GM12878 (cell line): Measurements from ENCODE around the gene PIPOX. TPM values are rescaled to one million over a fixed set of nuclear protein-coding genes. Genes with fewer than 3 reads are reported as not detected.

Source experiments
- ATAC-seq: fragments of 200-7000 bp; cut with Tn5 transposase; 3 replicates; pipeline ENCODE4 v1.9.1; 2020; ENCODE audit warnings: mild to moderate bottlenecking, moderate library complexity
- BruUV-seq: library from RNA; stranded (reverse); fragments of 400-500 nt; replicated peaks from 2 replicates; lab custom pipeline; 2021; lab: Mats Ljungman, UMichigan
- CTCF ChIA-PET: fragments of 300-600 bp; sonication (Branson Sonifier 250); formaldehyde crosslinking; extraction: SDS; loops from one replicate; lab custom pipeline; 2021; ENCODE audit warnings: inconsistent platforms; lab: Yijun Ruan, JAX
- POLR2A ChIA-PET: fragments of 350-600 bp; formaldehyde crosslinking; extraction: SDS; loops from one replicate; lab custom pipeline; 2021; ENCODE audit warnings: inconsistent platforms; lab: Charles Lee
- RAD21 ChIA-PET: fragments of 300-600 bp; sonication (Branson Sonifier 250); formaldehyde crosslinking; loops from one replicate; lab custom pipeline; 2023; ENCODE audit warnings: antibody characterized with exemption; ENCODE audit not compliant: unreplicated experiment; lab: Charles Lee
- SMC1A ChIA-PET: fragments of 300-600 bp; sonication (Branson Sonifier 250); formaldehyde crosslinking; loops from one replicate; lab custom pipeline; 2023; ENCODE audit not compliant: unreplicated experiment, uncharacterized antibody; lab: Charles Lee
- DNase-seq: peaks from one replicate; pipeline ENCODE4 v3.0.0-alpha.2; 2011; ENCODE audit warnings: low read depth, low spot score
- FAIRE-seq: peaks from 3 replicates; lab custom pipeline; 2011; peaks lifted over from hg19 to GRCh38; lab: Jason Lieb, UNC
- H2AFZ ChIP-seq: 2 replicates; pipeline ENCODE4 v1.6.0; 2011; ENCODE audit warnings: low read depth, low read length, control low read depth; ENCODE audit not compliant: control insufficient read depth
- H3K27ac ChIP-seq: 2 replicates; pipeline ENCODE4 v1.5.1; 2011; ENCODE audit warnings: control low read depth; ENCODE audit not compliant: control insufficient read depth, insufficient read depth
- H3K27me3 ChIP-seq, 2 experiments: replicated peaks in 1 of 2; 2 replicates each; pipeline versions ENCODE4 v1.6.0 to v1.6.1; 2011; ENCODE audit warnings: low read length in 1 of 2; ENCODE audit not compliant: control insufficient read depth in 2 of 2, insufficient read depth in 2 of 2
- H3K36me3 ChIP-seq, 2 experiments: 2 replicates each; pipeline ENCODE4 v1.5.1; 2011; ENCODE audit warnings: low read length in 1 of 2; ENCODE audit not compliant: control insufficient read depth in 2 of 2, insufficient read depth in 2 of 2
- H3K4me1 ChIP-seq: 2 replicates; pipeline ENCODE4 v1.6.1; 2011; ENCODE audit warnings: mild to moderate bottlenecking, low read length, moderate library complexity, mixed read lengths; ENCODE audit not compliant: control insufficient read depth, insufficient read depth
- H3K4me2 ChIP-seq: 2 replicates; pipeline ENCODE4 v1.6.0; 2011; ENCODE audit warnings: control low read depth; ENCODE audit not compliant: control insufficient read depth, insufficient read depth
- H3K4me3 ChIP-seq: fragments of 200-600 bp; sonication (generic); 2 replicates; pipeline ENCODE4 v1.5.1; 2016
- H3K79me2 ChIP-seq: 2 replicates; pipeline ENCODE4 v1.6.0; 2011; ENCODE audit warnings: low read length; ENCODE audit not compliant: control insufficient read depth, insufficient read depth
- H3K9ac ChIP-seq: 2 replicates; pipeline ENCODE4 v1.8.0; 2011; ENCODE audit warnings: low read length, control low read depth, mixed read lengths; ENCODE audit not compliant: control insufficient read depth, insufficient read depth
- H3K9me3 ChIP-seq: replicated peaks from 3 replicates; pipeline ENCODE4 v1.5.1; 2011; ENCODE audit warnings: mild to moderate bottlenecking, low read length; ENCODE audit not compliant: control insufficient read depth, insufficient read depth
- H4K20me1 ChIP-seq: 2 replicates; pipeline ENCODE4 v1.6.0; 2011; ENCODE audit not compliant: control insufficient read depth, insufficient read depth
- ATF7 ChIP-seq: fragments of 450-650 bp; IDR thresholded peaks from 2 replicates; pipeline ENCODE4 v1.6.1; 2016; ENCODE audit warnings: low read depth, mild to moderate bottlenecking
- BCL3 ChIP-seq: IDR thresholded peaks from 2 replicates; pipeline ENCODE4 v1.6.1; 2011; ENCODE audit warnings: borderline replicate concordance, low read depth, mild to moderate bottlenecking, moderate library complexity, low read length; ENCODE audit not compliant: insufficient read depth, poor library complexity, severe bottlenecking
- CBFB ChIP-seq: IDR thresholded peaks from 2 replicates; pipeline ENCODE4 v1.6.1; 2016; ENCODE audit warnings: antibody characterized with exemption, low read depth
- EZH2 ChIP-seq: IDR thresholded peaks from 2 replicates; pipeline ENCODE4 v1.6.1; 2012; ENCODE audit warnings: low read depth, mild to moderate bottlenecking, control low read depth, inconsistent platforms, low read length, borderline replicate concordance; ENCODE audit not compliant: control insufficient read depth
- FOXK2 ChIP-seq: fragments of 450-650 bp; IDR thresholded peaks from 2 replicates; pipeline ENCODE4 v1.6.1; 2017; ENCODE audit warnings: mild to moderate bottlenecking, moderate library complexity
- YBX1 ChIP-seq: fragments of 450-650 bp; IDR thresholded peaks from 2 replicates; pipeline ENCODE4 v1.6.1; 2016; ENCODE audit warnings: antibody characterized with exemption
- WGBS: methylation state at CpG from one replicate; pipeline ENCODE4 v1.1.6; 2016; ENCODE audit warnings: low lambda C conversion rate; ENCODE audit not compliant: insufficient replicate concordance, insufficient coverage; ENCODE audit errors: missing lambda C conversion rate; 5-methylcytosine and 5-hydroxymethylcytosine counted together
- in situ Hi-C: fragments of 300-500 bp; cut with MboI; formaldehyde crosslinking; loops from 9 replicates; pipeline ENCODE4 v1.14.3; 2018; ENCODE audit warnings: mixed read lengths
- intact Hi-C: fragments of 100-400 bp; cut with micrococcal nuclease; formaldehyde crosslinking; loops from one replicate; pipeline ENCODE4 v1.14.2; 2022; ENCODE audit not compliant: unreplicated experiment
- polyA plus RNA-seq, 11 experiments: library from polyadenylated mRNA; depleted of rRNA in 4 of 11; unstranded in 6 of 11; stranded (reverse) in 5 of 11; fragments of >200 nt; fragmentation: Nextera tagmentation in 4 of 11; fragmentation: Illumina TruSeq in 1 of 11; extraction: Ambion mirVana in 4 of 11; extraction: Trizol in 1 of 11; gene quantifications; 1 replicate in 1 of 11; 2 replicates in 10 of 11; pipeline versions ENCODE4 v1.2.1 to v1.2.3, GENCODE V29; 2011 to 2016; ENCODE audit warnings: inconsistent platforms in 2 of 11, missing spikeins in 2 of 11, low read depth in 1 of 11
- total RNA-seq, 4 experiments: library from RNA; depleted of rRNA in 3 of 4; stranded (reverse); fragments of >200 nt in 3 of 4; fragmentation: Illumina TruSeq in 1 of 4; extraction: Trizol in 1 of 4; gene quantifications; 2 replicates each; pipeline versions ENCODE4 v1.2.1 to v1.2.3, GENCODE V29; 2013 to 2021

Gene PIPOX
- total and polyA plus RNA-seq, 10 of the 15 experiments (the other 5 are each of a cell fraction or from before 2014, with no cell fraction given): 0.22 to 1.4 (median 0.56) TPM; not detected in 1

- no peak overlapping the region for H3K4me2 ChIP-seq
- SMC1A ChIA-PET: interaction anchor here (0.9 to 1.3 kb wide), 4 partner anchors 10 to 86 kb away, joined by 3 to 4 read pairs (median 3); no protein-coding TSS in a partner anchor
- H3K9ac ChIP-seq: no peak overlapping the region
- FAIRE-seq: no peak
- no TSS peak for BruUV-seq
- H3K79me2 ChIP-seq: no peaks in the 10 kb centered on the region
- no peak overlapping the region for H3K27ac ChIP-seq
- H3K27me3 ChIP-seq: peaks cover 2 to 4% of the 10 kb centered on the region in 2 experiments; a peak in 3 of 4 replicates
- 46% methylated on average over 10 of the region's 10 CpGs for WGBS
- H3K4me3 ChIP-seq: no peak overlapping the region
- H2AFZ ChIP-seq: no peak overlapping the region
- H3K4me1 ChIP-seq: no peaks in the 10 kb centered on the region
- RAD21 ChIA-PET: interaction anchor here (0.5 to 1.3 kb wide), 2 partner anchors 11 to 83 kb away, joined by 3 read pairs; no protein-coding TSS in a partner anchor
- no peak for DNase-seq
- no peaks in the 10 kb centered on the region for H3K36me3 ChIP-seq
- ATAC-seq: no peak
- CTCF ChIA-PET: interaction anchor here (1.1 to 1.7 kb wide), 2 partner anchors 68 to 83 kb away, joined by 4 to 7 read pairs; no protein-coding TSS in a partner anchor
- in situ Hi-C loops (no loop called here), intact Hi-C loops (no loop called here)
- no peaks in the 10 kb centered on the region for H4K20me1 ChIP-seq
- POLR2A ChIA-PET: interaction anchor here (0.6 to 0.9 kb wide), 2 partner anchors 8 to 10 kb away, joined by 3 to 4 read pairs; no protein-coding TSS in a partner anchor
- no peaks in the 10 kb centered on the region for H3K9me3 ChIP-seq
- TF ChIP-seq FOXK2: no peak
- TF ChIP-seq YBX1: no peak
- TF ChIP-seq BCL3: no peak
- TF ChIP-seq EZH2: no peak
- no peak for TF ChIP-seq CBFB
- TF ChIP-seq ATF7: no peak
Measured at GRCh38 chr17:29048440-29049368, 5.8 kb downstream of the PIPOX start.
